Measurements from ENCODE around the gene KCNAB2. TPM values are rescaled to one million over a fixed set of nuclear protein-coding genes. Genes with fewer than 3 reads are reported as not detected.

KCNAB2 gene
- total RNA-seq, 1 experiment from 2014 or later = 10.3 TPM

DNA sequence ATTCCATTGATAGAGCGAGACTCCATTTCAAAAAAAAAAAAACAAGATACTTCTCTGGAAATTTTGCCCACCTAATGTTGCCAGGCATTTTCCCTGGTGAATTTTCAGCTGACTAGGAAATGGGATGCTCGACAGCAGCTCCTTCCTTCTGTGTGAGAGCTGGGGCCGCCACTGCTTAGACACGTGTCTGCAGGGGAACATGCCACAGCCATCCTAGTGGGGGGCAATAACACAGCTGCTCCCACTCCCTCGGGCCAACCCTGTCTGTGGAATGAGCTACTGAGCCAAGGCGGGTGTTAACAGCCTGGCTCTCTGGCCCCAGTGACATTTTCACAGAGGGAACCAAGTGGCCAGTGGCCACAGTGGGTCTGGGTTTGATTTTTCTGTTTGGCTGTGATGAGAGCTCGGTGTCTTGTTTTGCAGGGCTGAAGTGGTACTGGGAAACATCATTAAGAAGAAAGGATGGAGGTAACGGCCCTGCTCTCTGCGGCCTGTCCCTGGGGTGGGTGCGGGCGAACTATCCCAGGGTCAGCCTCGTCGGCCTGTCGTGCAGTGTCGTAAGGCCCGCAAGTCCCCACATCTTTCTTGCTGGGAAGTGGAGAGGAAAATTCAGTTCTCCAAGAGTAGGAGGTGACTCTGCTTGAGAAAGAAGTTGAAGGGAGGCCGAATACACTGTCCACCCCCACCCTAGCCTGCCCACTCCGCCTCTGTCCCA, 39.2 kb downstream of the KCNAB2 start:
- Mint-ChIP-seq H3K4me3 (no peak overlapping the region), H3K9me3 (no peaks in the 10 kb centered on the region), H3K4me1 (peaks cover 2% of the 10 kb centered on the region; the same call in 1 of the 2 replicates), H3K27ac (no peak overlapping the region), H3K36me3 (no peaks in the 10 kb centered on the region), H3K27me3 (ENCODE audit: low read depth) (no peaks in the 10 kb centered on the region)
- ATAC-seq (no peak), DNase-seq (ENCODE audit: low spot score) (no peak)
- POLR2A ChIA-PET = interaction anchor here (0.6 kb wide), 1 partner anchor 26 kb away, joined by 3 read pairs; no protein-coding TSS in a partner anchor
- TF ChIP-seq, protein P1, sequence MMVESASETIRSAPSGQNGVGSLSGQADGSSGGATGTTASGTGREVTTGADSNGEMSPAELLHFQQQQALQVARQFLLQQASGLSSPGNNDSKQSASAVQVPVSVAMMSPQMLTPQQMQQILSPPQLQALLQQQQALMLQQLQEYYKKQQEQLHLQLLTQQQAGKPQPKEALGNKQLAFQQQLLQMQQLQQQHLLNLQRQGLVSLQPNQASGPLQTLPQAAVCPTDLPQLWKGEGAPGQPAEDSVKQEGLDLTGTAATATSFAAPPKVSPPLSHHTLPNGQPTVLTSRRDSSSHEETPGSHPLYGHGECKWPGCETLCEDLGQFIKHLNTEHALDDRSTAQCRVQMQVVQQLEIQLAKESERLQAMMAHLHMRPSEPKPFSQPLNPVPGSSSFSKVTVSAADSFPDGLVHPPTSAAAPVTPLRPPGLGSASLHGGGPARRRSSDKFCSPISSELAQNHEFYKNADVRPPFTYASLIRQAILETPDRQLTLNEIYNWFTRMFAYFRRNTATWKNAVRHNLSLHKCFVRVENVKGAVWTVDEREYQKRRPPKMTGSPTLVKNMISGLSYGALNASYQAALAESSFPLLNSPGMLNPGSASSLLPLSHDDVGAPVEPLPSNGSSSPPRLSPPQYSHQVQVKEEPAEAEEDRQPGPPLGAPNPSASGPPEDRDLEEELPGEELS (CRISPR knock-in tag; IDR thresholded peaks at IDR 0.05) = no peak
- TF ChIP-seq TP53 (CRISPR knock-in tag; IDR thresholded peaks at IDR 0.05) (no peak), CREM (CRISPR knock-in tag; IDR thresholded peaks at IDR 0.05) (no peak), GABPB1 (CRISPR knock-in tag; IDR thresholded peaks at IDR 0.05) (no peak)
- TF ChIP-seq, protein P2, sequence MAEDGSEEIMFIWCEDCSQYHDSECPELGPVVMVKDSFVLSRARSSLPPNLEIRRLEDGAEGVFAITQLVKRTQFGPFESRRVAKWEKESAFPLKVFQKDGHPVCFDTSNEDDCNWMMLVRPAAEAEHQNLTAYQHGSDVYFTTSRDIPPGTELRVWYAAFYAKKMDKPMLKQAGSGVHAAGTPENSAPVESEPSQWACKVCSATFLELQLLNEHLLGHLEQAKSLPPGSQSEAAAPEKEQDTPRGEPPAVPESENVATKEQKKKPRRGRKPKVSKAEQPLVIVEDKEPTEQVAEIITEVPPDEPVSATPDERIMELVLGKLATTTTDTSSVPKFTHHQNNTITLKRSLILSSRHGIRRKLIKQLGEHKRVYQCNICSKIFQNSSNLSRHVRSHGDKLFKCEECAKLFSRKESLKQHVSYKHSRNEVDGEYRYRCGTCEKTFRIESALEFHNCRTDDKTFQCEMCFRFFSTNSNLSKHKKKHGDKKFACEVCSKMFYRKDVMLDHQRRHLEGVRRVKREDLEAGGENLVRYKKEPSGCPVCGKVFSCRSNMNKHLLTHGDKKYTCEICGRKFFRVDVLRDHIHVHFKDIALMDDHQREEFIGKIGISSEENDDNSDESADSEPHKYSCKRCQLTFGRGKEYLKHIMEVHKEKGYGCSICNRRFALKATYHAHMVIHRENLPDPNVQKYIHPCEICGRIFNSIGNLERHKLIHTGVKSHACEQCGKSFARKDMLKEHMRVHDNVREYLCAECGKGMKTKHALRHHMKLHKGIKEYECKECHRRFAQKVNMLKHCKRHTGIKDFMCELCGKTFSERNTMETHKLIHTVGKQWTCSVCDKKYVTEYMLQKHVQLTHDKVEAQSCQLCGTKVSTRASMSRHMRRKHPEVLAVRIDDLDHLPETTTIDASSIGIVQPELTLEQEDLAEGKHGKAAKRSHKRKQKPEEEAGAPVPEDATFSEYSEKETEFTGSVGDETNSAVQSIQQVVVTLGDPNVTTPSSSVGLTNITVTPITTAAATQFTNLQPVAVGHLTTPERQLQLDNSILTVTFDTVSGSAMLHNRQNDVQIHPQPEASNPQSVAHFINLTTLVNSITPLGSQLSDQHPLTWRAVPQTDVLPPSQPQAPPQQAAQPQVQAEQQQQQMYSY (CRISPR knock-in tag; IDR thresholded peaks at IDR 0.05) = no peak
- CTCF ChIA-PET = interaction anchor here (1.2 to 3.4 kb wide), 6 partner anchors 14 to 338 kb away, joined by 3 to 19 read pairs (median 4); no protein-coding TSS in a partner anchor

DNA sequence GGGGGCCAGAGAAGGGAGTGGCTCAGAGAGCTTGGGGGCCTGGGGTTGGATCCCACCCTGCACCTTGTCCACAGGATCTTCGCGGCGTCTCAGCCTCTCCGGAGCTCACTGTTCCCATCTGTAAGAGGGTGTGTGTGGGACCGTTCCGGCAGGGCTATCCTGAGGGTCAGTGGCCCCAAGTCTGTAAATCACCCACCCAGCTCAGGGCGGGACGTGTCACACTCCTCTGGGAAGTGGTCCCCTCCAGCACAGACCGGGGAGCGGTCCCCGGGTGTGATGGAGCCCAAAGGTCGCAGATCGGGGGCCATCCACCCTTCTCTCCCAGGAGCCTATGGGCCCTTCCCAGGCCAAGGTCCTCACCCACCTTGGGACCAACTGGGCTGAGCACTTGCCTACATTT, 40.0 kb downstream of the KCNAB2 start:
- no peak for DNase-seq (ENCODE audit: low spot score)
- peaks cover 2% of the 10 kb centered on the region; the same call in 1 of the 2 replicates for H3K4me1 Mint-ChIP-seq
- no peak overlapping the region for H3K27ac Mint-ChIP-seq
- ATAC-seq = no peak
- CTCF ChIA-PET = interaction anchor here (0.7 to 2.7 kb wide), 5 partner anchors 15 to 271 kb away, joined by 3 to 8 read pairs (median 3); no protein-coding TSS in a partner anchor
- no peak for TF ChIP-seq ZNF232 (CRISPR knock-in tag; IDR thresholded peaks at IDR 0.05)
- no peak for TF ChIP-seq ZBTB21 (CRISPR knock-in tag; IDR thresholded peaks at IDR 0.05; ENCODE audit: borderline replicate concordance)
- TF ChIP-seq NFYB (CRISPR knock-in tag; conservative IDR thresholded peaks at IDR 0.05; ENCODE audit: low read depth) = no peak
- no peak for TF ChIP-seq OVOL2 (CRISPR knock-in tag; IDR thresholded peaks at IDR 0.05; ENCODE audit: borderline replicate concordance)
- TF ChIP-seq, protein P3, sequence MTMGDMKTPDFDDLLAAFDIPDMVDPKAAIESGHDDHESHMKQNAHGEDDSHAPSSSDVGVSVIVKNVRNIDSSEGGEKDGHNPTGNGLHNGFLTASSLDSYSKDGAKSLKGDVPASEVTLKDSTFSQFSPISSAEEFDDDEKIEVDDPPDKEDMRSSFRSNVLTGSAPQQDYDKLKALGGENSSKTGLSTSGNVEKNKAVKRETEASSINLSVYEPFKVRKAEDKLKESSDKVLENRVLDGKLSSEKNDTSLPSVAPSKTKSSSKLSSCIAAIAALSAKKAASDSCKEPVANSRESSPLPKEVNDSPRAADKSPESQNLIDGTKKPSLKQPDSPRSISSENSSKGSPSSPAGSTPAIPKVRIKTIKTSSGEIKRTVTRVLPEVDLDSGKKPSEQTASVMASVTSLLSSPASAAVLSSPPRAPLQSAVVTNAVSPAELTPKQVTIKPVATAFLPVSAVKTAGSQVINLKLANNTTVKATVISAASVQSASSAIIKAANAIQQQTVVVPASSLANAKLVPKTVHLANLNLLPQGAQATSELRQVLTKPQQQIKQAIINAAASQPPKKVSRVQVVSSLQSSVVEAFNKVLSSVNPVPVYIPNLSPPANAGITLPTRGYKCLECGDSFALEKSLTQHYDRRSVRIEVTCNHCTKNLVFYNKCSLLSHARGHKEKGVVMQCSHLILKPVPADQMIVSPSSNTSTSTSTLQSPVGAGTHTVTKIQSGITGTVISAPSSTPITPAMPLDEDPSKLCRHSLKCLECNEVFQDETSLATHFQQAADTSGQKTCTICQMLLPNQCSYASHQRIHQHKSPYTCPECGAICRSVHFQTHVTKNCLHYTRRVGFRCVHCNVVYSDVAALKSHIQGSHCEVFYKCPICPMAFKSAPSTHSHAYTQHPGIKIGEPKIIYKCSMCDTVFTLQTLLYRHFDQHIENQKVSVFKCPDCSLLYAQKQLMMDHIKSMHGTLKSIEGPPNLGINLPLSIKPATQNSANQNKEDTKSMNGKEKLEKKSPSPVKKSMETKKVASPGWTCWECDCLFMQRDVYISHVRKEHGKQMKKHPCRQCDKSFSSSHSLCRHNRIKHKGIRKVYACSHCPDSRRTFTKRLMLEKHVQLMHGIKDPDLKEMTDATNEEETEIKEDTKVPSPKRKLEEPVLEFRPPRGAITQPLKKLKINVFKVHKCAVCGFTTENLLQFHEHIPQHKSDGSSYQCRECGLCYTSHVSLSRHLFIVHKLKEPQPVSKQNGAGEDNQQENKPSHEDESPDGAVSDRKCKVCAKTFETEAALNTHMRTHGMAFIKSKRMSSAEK (CRISPR knock-in tag; IDR thresholded peaks at IDR 0.05; ENCODE audit: borderline replicate concordance) = no peak
- TF ChIP-seq, protein P1 (CRISPR knock-in tag; IDR thresholded peaks at IDR 0.05) = no peak
- no peak for TF ChIP-seq SOX15 (CRISPR knock-in tag; IDR thresholded peaks at IDR 0.05)
- TF ChIP-seq, protein P4, sequence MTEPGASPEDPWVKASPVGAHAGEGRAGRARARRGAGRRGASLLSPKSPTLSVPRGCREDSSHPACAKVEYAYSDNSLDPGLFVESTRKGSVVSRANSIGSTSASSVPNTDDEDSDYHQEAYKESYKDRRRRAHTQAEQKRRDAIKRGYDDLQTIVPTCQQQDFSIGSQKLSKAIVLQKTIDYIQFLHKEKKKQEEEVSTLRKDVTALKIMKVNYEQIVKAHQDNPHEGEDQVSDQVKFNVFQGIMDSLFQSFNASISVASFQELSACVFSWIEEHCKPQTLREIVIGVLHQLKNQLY (CRISPR knock-in tag; IDR thresholded peaks at IDR 0.05) = no peak
- TF ChIP-seq TCF7 (CRISPR knock-in tag; IDR thresholded peaks at IDR 0.05; ENCODE audit: low read depth) = no peak
- TF ChIP-seq ZNF121 (CRISPR knock-in tag; IDR thresholded peaks at IDR 0.05) = no peak
- TF ChIP-seq, protein P5, sequence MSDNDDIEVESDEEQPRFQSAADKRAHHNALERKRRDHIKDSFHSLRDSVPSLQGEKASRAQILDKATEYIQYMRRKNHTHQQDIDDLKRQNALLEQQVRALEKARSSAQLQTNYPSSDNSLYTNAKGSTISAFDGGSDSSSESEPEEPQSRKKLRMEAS (CRISPR knock-in tag; IDR thresholded peaks at IDR 0.05) = no peak
- TF ChIP-seq ZNF396 (CRISPR knock-in tag; IDR thresholded peaks at IDR 0.05; ENCODE audit: borderline replicate concordance) = no peak
- POLR2A ChIA-PET = no interaction called here
- H3K36me3 Mint-ChIP-seq = no peaks in the 10 kb centered on the region
- H3K4me3 Mint-ChIP-seq = no peak overlapping the region
- H3K27me3 Mint-ChIP-seq (ENCODE audit: low read depth) = no peaks in the 10 kb centered on the region
- H3K9me3 Mint-ChIP-seq = no peaks in the 10 kb centered on the region

All from WTC11 (cell line).